Measurements from ENCODE around the gene AKAP8L. TPM values are rescaled to one million over a fixed set of nuclear protein-coding genes. Genes with fewer than 3 reads are reported as not detected.
A peak's percentile ranks its signal among the peaks of the same experiment; 100 is the strongest.

AKAP8L gene
- total and polyA plus RNA-seq, 11 donors: 43.3 to 72.2 (median 60.1) TPM

GRCh38 chr19:15427991-15428471, 9.2 kb upstream of the AKAP8L start:
- Histone ChIP-seq H3K4me1 (peaks cover 3 to 40% (median 26%) of the 10 kb centered on the region in 12 donors), H3K4me3 (no peak overlapping the region), H3K27me3 (no peaks in the 10 kb centered on the region), H3K27ac (no peak overlapping the region), H3K36me3 (peaks cover 0 to 63% (median 48%) of the 10 kb centered on the region in 9 donors), H3K9me3 (no peaks in the 10 kb centered on the region)
- ATAC-seq: no peak
- WGBS, 4 donors: 91 to 95% (median 94%) methylated on average over 33 to 35 of the region's 35 CpGs
- TF ChIP-seq POLR2A (IDR thresholded peaks at IDR 0.05) (no peak), CTCF (IDR thresholded peaks at IDR 0.05) (no peak)
- intact Hi-C loops (cut with DNase I): loop anchor here in 2 of 10 donors (10.0 kb wide), 1 partner anchor 127 kb away; no protein-coding TSS in a partner anchor
- peak in 2 of 5 donors; percentile 18 to 23 for DNase-seq

DNA sequence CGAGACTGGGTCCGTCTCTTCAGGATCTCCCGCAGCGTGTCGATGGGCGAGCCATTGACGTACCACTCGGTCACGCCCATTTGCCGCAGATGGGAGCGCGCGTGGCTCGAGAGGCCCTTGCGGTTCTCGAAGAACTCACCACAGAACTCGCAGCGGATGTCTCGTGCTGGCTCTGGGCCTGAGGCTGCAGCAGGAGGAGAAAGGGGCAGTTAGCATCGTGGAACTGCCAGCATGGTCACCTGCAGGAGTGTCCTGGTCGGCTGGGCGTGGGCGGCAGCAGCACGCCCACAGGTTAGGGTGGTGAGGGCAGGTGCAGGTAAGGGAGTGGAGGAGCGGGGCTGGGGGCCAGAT, 8.5 kb upstream of the AKAP8L start:
- Histone ChIP-seq H3K9me3 (no peaks in the 10 kb centered on the region), H3K4me1 (peaks cover 3 to 42% (median 30%) of the 10 kb centered on the region in 12 donors), H3K27ac (no peak overlapping the region), H3K36me3 (peaks cover 0 to 70% (median 55%) of the 10 kb centered on the region in 9 donors), H3K27me3 (no peaks in the 10 kb centered on the region), H3K4me3 (no peak overlapping the region)
- ATAC-seq (no peak), DNase-seq (peak in 1 of 5 donors; percentile 24)
- WGBS, 4 donors: 95 to 98% (median 97%) methylated on average over 20 to 25 of the region's 25 CpGs
- TF ChIP-seq POLR2A (IDR thresholded peaks at IDR 0.05) (no peak), CTCF (IDR thresholded peaks at IDR 0.05) (no peak)
- intact Hi-C loops (cut with DNase I): loop anchor here in 2 of 10 donors (10.0 kb wide), 1 partner anchor 127 kb away; no protein-coding TSS in a partner anchor

DNA sequence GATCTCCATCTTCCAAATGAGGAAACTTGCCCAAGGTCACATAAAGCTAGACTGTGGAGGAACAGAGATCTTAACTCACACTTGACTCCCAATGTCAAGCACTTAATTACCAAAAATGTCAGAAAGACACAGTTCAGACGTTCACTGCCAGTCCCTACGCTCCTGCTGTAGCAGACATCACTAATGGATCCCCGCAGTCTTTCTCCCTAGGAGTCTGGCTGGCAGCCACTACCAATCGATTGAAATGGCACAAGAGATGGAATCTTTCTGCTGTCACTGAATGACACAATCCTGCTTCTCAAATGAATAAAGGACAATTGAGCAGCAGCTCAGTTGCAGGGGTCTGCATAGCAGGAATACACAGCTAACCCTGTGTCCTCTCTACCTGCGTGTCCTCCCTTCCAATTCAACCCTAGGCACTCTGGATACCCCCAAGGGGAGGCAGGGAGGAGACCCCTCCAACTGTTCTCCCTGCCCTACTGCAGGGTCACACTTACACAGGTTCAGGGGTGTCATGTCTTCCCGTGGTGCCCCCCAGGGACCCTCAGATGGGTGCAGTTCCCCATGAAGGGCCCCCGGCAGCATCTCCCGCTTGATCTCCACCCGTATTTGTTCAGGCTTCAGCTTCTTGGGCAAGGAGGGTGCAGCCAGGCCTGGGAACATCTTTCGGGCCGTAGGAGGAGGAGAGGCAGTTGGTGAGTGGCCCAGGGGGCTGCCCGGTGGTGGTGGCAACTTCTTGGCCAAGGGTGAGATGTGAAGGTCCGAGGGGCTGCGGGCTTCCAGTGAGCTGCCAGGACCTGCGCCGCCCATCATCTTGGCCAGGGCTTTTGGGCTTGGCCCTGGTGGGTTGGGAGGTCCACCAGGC, 7.9 kb upstream of the AKAP8L start:
- intact Hi-C loops (cut with DNase I): loop anchor here in 2 of 10 donors (10.0 kb wide), 1 partner anchor 128 kb away; no protein-coding TSS in a partner anchor
- 88 to 91% (median 90%) methylated on average over 15 to 16 of the region's 16 CpGs for WGBS, 4 donors
- Histone ChIP-seq H3K27me3 (no peaks in the 10 kb centered on the region), H3K4me1 (peaks cover 3 to 46% (median 30%) of the 10 kb centered on the region in 12 donors), H3K9me3 (no peaks in the 10 kb centered on the region), H3K4me3 (no peak overlapping the region), H3K36me3 (peaks cover 0 to 75% (median 56%) of the 10 kb centered on the region in 9 donors), H3K27ac (no peak overlapping the region)
- ATAC-seq (no peak), DNase-seq (peak in 2 of 5 donors; percentile 20 to 24)
- TF ChIP-seq CTCF (IDR thresholded peaks at IDR 0.05) (no peak), POLR2A (IDR thresholded peaks at IDR 0.05) (no peak)

GRCh38 chr19:15425321-15425950, 6.6 kb upstream of the AKAP8L start:
- H3K4me1 ChIP-seq: peaks cover 3 to 39% (median 18%) of the 10 kb centered on the region in 12 donors
- peaks cover 0 to 75% (median 56%) of the 10 kb centered on the region in 9 donors for H3K36me3 ChIP-seq
- no peak overlapping the region for H3K27ac ChIP-seq
- H3K27me3 ChIP-seq: no peaks in the 10 kb centered on the region
- intact Hi-C loops (cut with DNase I): loop anchor here in 2 of 10 donors (10.0 kb wide), 1 partner anchor 129 kb away; no protein-coding TSS in a partner anchor
- TF ChIP-seq POLR2A (IDR thresholded peaks at IDR 0.05): no peak
- no peak for TF ChIP-seq CTCF (IDR thresholded peaks at IDR 0.05)
- H3K4me3 ChIP-seq: no peak overlapping the region
- WGBS, 4 donors: 91 to 95% (median 95%) methylated on average over 22 to 36 of the region's 36 CpGs
- DNase-seq (peak in 1 of 5 donors; percentile 24), ATAC-seq (no peak)
- no peaks in the 10 kb centered on the region for H3K9me3 ChIP-seq

All from heart left ventricle (tissue), 16 donors.